ENCODE data around the gene SMIM36.

SMIM36 gene

GRCh38 chr17:55456307-55457240 is 54.7 kb downstream of the SMIM36 start:
- Histone ChIP-seq H3K36me3 (ENCODE audit: insufficient read depth, low read length) (no peaks in the 10 kb centered on the region), H3K79me2 (ENCODE audit: control insufficient read depth, insufficient read depth, low read length, unreplicated experiment) (no peaks in the 10 kb centered on the region), H2AFZ (ENCODE audit: low read length, unreplicated experiment) (no peak overlapping the region), H3K27ac (ENCODE audit: low read depth, low read length) (peak overlapping the region; percentile 90), H3K4me1 (ENCODE audit: control insufficient read depth, insufficient read depth, low read length, unreplicated experiment) (peaks cover 74% of the 10 kb centered on the region), H3K27me3 (ENCODE audit: insufficient read depth, low read length) (no peaks in the 10 kb centered on the region), H3K4me3 (ENCODE audit: low read depth, low read length) (peak overlapping the region; percentile 7; the same call in 1 of the 2 replicates)

- Histone ChIP-seq H3K36me3 (ENCODE audit: insufficient read depth, low read length) (no peaks in the 10 kb centered on the region), H2AFZ (ENCODE audit: low read length, unreplicated experiment) (no peak overlapping the region), H3K4me3 (ENCODE audit: low read depth, low read length) (no peak overlapping the region), H3K4me1 (ENCODE audit: control insufficient read depth, insufficient read depth, low read length, unreplicated experiment) (peaks cover 79% of the 10 kb centered on the region), H3K79me2 (ENCODE audit: control insufficient read depth, insufficient read depth, low read length, unreplicated experiment) (no peaks in the 10 kb centered on the region), H3K27ac (ENCODE audit: low read depth, low read length) (peak overlapping the region; percentile 90), H3K27me3 (ENCODE audit: insufficient read depth, low read length) (no peaks in the 10 kb centered on the region)
These were observed 56.3 kb downstream of the SMIM36 start for GRCh38 chr17:55454906-55455474.

GRCh38 chr17:55453839-55454557 is 57.3 kb downstream of the SMIM36 start:
- Histone ChIP-seq H2AFZ (ENCODE audit: low read length, unreplicated experiment) (peak overlapping the region; percentile 35), H3K79me2 (ENCODE audit: control insufficient read depth, insufficient read depth, low read length, unreplicated experiment) (no peaks in the 10 kb centered on the region), H3K27me3 (ENCODE audit: insufficient read depth, low read length) (no peaks in the 10 kb centered on the region), H3K4me1 (ENCODE audit: control insufficient read depth, insufficient read depth, low read length, unreplicated experiment) (peaks cover 72% of the 10 kb centered on the region), H3K4me3 (ENCODE audit: low read depth, low read length) (no peak overlapping the region), H3K36me3 (ENCODE audit: insufficient read depth, low read length) (no peaks in the 10 kb centered on the region), H3K27ac (ENCODE audit: low read depth, low read length) (peak overlapping the region; percentile 90)

GRCh38 chr17:55452139-55452790 is 59.0 kb downstream of the SMIM36 start:
- H2AFZ ChIP-seq (ENCODE audit: low read length, unreplicated experiment): peak overlapping the region; percentile 26
- peaks cover 65% of the 10 kb centered on the region for H3K4me1 ChIP-seq (ENCODE audit: control insufficient read depth, insufficient read depth, low read length, unreplicated experiment)
- H3K27ac ChIP-seq (ENCODE audit: low read depth, low read length): peak overlapping the region; percentile 91

GRCh38 chr17:55451758-55452138 is 59.5 kb downstream of the SMIM36 start:
- Histone ChIP-seq H3K79me2 (ENCODE audit: control insufficient read depth, insufficient read depth, low read length, unreplicated experiment) (no peaks in the 10 kb centered on the region), H3K36me3 (ENCODE audit: insufficient read depth, low read length) (no peaks in the 10 kb centered on the region), H2AFZ (ENCODE audit: low read length, unreplicated experiment) (no peak overlapping the region), H3K4me1 (ENCODE audit: control insufficient read depth, insufficient read depth, low read length, unreplicated experiment) (peaks cover 62% of the 10 kb centered on the region), H3K4me3 (ENCODE audit: low read depth, low read length) (no peak overlapping the region), H3K27ac (ENCODE audit: low read depth, low read length) (peak overlapping the region; percentile 91), H3K27me3 (ENCODE audit: insufficient read depth, low read length) (no peaks in the 10 kb centered on the region)

More at GRCh38 chr17:55452139-55452790, 59.0 kb downstream of the SMIM36 start:
- Histone ChIP-seq H3K4me3 (ENCODE audit: low read depth, low read length) (peak overlapping the region; percentile 8), H3K27me3 (ENCODE audit: insufficient read depth, low read length) (no peaks in the 10 kb centered on the region), H3K79me2 (ENCODE audit: control insufficient read depth, insufficient read depth, low read length, unreplicated experiment) (no peaks in the 10 kb centered on the region), H3K36me3 (ENCODE audit: insufficient read depth, low read length) (no peaks in the 10 kb centered on the region)

- peak overlapping the region; percentile 91 for H3K27ac ChIP-seq (ENCODE audit: low read depth, low read length)
- no peaks in the 10 kb centered on the region for H3K79me2 ChIP-seq (ENCODE audit: control insufficient read depth, insufficient read depth, low read length, unreplicated experiment)
- no peak overlapping the region for H2AFZ ChIP-seq (ENCODE audit: low read length, unreplicated experiment)
- H3K4me1 ChIP-seq (ENCODE audit: control insufficient read depth, insufficient read depth, low read length, unreplicated experiment): peaks cover 59% of the 10 kb centered on the region
- H3K27me3 ChIP-seq (ENCODE audit: insufficient read depth, low read length): no peaks in the 10 kb centered on the region
- no peak overlapping the region for H3K4me3 ChIP-seq (ENCODE audit: low read depth, low read length)
- no peaks in the 10 kb centered on the region for H3K36me3 ChIP-seq (ENCODE audit: insufficient read depth, low read length)
These were observed 60.0 kb downstream of the SMIM36 start for GRCh38 chr17:55451203-55451641.

- Histone ChIP-seq H3K79me2 (ENCODE audit: control insufficient read depth, insufficient read depth, low read length, unreplicated experiment) (no peaks in the 10 kb centered on the region), H2AFZ (ENCODE audit: low read length, unreplicated experiment) (no peak overlapping the region), H3K27ac (ENCODE audit: low read depth, low read length) (no peak overlapping the region), H3K27me3 (ENCODE audit: insufficient read depth, low read length) (no peaks in the 10 kb centered on the region), H3K4me3 (ENCODE audit: low read depth, low read length) (no peak overlapping the region), H3K4me1 (ENCODE audit: control insufficient read depth, insufficient read depth, low read length, unreplicated experiment) (peaks cover 59% of the 10 kb centered on the region), H3K36me3 (ENCODE audit: insufficient read depth, low read length) (no peaks in the 10 kb centered on the region)
These were observed 60.9 kb downstream of the SMIM36 start for GRCh38 chr17:55450232-55450825.

GRCh38 chr17:55448681-55449080 is 62.6 kb downstream of the SMIM36 start:
- no peak overlapping the region for H2AFZ ChIP-seq (ENCODE audit: low read length, unreplicated experiment)
- H3K79me2 ChIP-seq (ENCODE audit: control insufficient read depth, insufficient read depth, low read length, unreplicated experiment): no peaks in the 10 kb centered on the region
- H3K4me1 ChIP-seq (ENCODE audit: control insufficient read depth, insufficient read depth, low read length, unreplicated experiment): peaks cover 55% of the 10 kb centered on the region
- H3K36me3 ChIP-seq (ENCODE audit: insufficient read depth, low read length): no peaks in the 10 kb centered on the region
- H3K27me3 ChIP-seq (ENCODE audit: insufficient read depth, low read length): no peaks in the 10 kb centered on the region
- no peak overlapping the region for H3K4me3 ChIP-seq (ENCODE audit: low read depth, low read length)
- peak overlapping the region; percentile 49 for H3K27ac ChIP-seq (ENCODE audit: low read depth, low read length)

GRCh38 chr17:55446581-55447205 is 64.6 kb downstream of the SMIM36 start:
- Histone ChIP-seq H3K4me1 (ENCODE audit: control insufficient read depth, insufficient read depth, low read length, unreplicated experiment) (peaks cover 36% of the 10 kb centered on the region), H3K36me3 (ENCODE audit: insufficient read depth, low read length) (no peaks in the 10 kb centered on the region), H3K79me2 (ENCODE audit: control insufficient read depth, insufficient read depth, low read length, unreplicated experiment) (no peaks in the 10 kb centered on the region), H3K27ac (ENCODE audit: low read depth, low read length) (no peak overlapping the region), H2AFZ (ENCODE audit: low read length, unreplicated experiment) (no peak overlapping the region), H3K4me3 (ENCODE audit: low read depth, low read length) (no peak overlapping the region), H3K27me3 (ENCODE audit: insufficient read depth, low read length) (no peaks in the 10 kb centered on the region)

Measured in ACC112 (cell line).